GM18951 (cell line): ENCODE data around the gene PRSS22.

Experiments
- POLR2A ChIP-seq: IDR thresholded peaks from 4 replicates; pipeline ENCODE4 v1.6.1; 2011; ENCODE audit warnings: mild to moderate bottlenecking; ENCODE audit not compliant: insufficient read length, insufficient read depth; ENCODE audit errors: extremely low read depth
- in situ Hi-C: fragments of 300-500 bp; cut with MboI; formaldehyde crosslinking; loops from one replicate; pipeline ENCODE4 v1.12.0; 2022; ENCODE audit warnings: low sequenced_read_pairs, mixed read lengths, inconsistent platforms; ENCODE audit not compliant: unreplicated experiment

Gene PRSS22

GRCh38 chr16:2853531-2854073 lies 4.4 kb downstream of the PRSS22 start:
- TF ChIP-seq POLR2A, result no peak
- in situ Hi-C loops, result no loop called here

GRCh38 chr16:2852731-2853507 lies 5.1 kb downstream of the PRSS22 start:
- no peak for TF ChIP-seq POLR2A
- in situ Hi-C loops, result no loop called here

- no peak for TF ChIP-seq POLR2A
- in situ Hi-C loops, result no loop called here
Observed at GRCh38 chr16:2852003-2852730, 5.8 kb downstream of the PRSS22 start.

- no peak for TF ChIP-seq POLR2A
- in situ Hi-C loops, result no loop called here
Observed at GRCh38 chr16:2848933-2849725, 8.8 kb downstream of the PRSS22 start.

GRCh38 chr16:2846511-2847310 lies 11.3 kb downstream of the PRSS22 start:
- in situ Hi-C loops, result no loop called here

GRCh38 chr16:2845116-2845515 lies 12.9 kb downstream of the PRSS22 start:
- in situ Hi-C loops, result no loop called here

More at GRCh38 chr16:2846511-2847310, 11.3 kb downstream of the PRSS22 start:
- no peak for TF ChIP-seq POLR2A

GRCh38 chr16:2843526-2843925 lies 14.4 kb downstream of the PRSS22 start:
- TF ChIP-seq POLR2A, result no peak
- in situ Hi-C loops, result no loop called here

More at GRCh38 chr16:2845116-2845515, 12.9 kb downstream of the PRSS22 start:
- no peak for TF ChIP-seq POLR2A

GRCh38 chr16:2842340-2843000 lies 15.5 kb downstream of the PRSS22 start:
- in situ Hi-C loops, result no loop called here
- no peak for TF ChIP-seq POLR2A

- in situ Hi-C loops, result no loop called here
- no peak for TF ChIP-seq POLR2A
Observed at GRCh38 chr16:2841606-2842339, 16.2 kb downstream of the PRSS22 start.

GRCh38 chr16:2840914-2841313 lies 17.1 kb downstream of the PRSS22 start:
- no peak for TF ChIP-seq POLR2A
- in situ Hi-C loops, result no loop called here
